A549 (cell line): ENCODE measurements around the gene CIAO2A. TPM values are rescaled to one million over a fixed set of nuclear protein-coding genes. Genes with fewer than 3 reads are reported as not detected.

Source experiments
- ATAC-seq, 2 experiments: fragments of 200-7000 bp in 1 of 2; fragments of >200 bp in 1 of 2; cut with Nextera tagmentation in 1 of 2; cut with Tn5 transposase in 1 of 2; 3 replicates each; pipeline versions ENCODE4 v1.8.0 to v1.9.1; 2018 to 2020; ENCODE audit warnings: mild to moderate bottlenecking in 1 of 2, moderate library complexity in 1 of 2
- CTCF ChIA-PET: fragments of 300-600 bp; sonication (Branson Sonifier 250); formaldehyde crosslinking; extraction: SDS; loops from one replicate; lab custom pipeline; 2021; ENCODE audit warnings: antibody characterized with exemption, inconsistent platforms; lab: Yijun Ruan, JAX
- POLR2A ChIA-PET: fragments of 350-600 bp; formaldehyde crosslinking; extraction: SDS; loops from one replicate; lab custom pipeline; 2021; ENCODE audit warnings: antibody characterized with exemption, inconsistent platforms; lab: Yijun Ruan, JAX
- DNase-seq, 2 experiments: peaks; one replicate each; pipeline versions ENCODE4 v3.0.0 to v3.0.0-alpha.2; 2011 to 2016; ENCODE audit warnings: low read depth in 1 of 2, low spot score in 1 of 2
- FAIRE-seq: peaks from 2 replicates; lab custom pipeline; 2011; peaks lifted over from hg19 to GRCh38; lab: Jason Lieb, UNC
- H3K27ac ChIP-seq, 2 experiments: fragments of >200 bp; sonication (Bioruptor Twin); formaldehyde crosslinking; 3 replicates each; pipeline ENCODE4 v1.5.1; 2016 to 2017
- H3K4me1 ChIP-seq: fragments of >200 bp; sonication (Bioruptor Twin); formaldehyde crosslinking; 3 replicates; pipeline ENCODE4 v1.6.1; 2016
- H3K4me2 ChIP-seq: fragments of >200 bp; sonication (Bioruptor Twin); formaldehyde crosslinking; 3 replicates; pipeline ENCODE4 v1.6.1; 2016
- H3K4me3 ChIP-seq: fragments of >200 bp; sonication (Bioruptor Twin); formaldehyde crosslinking; 3 replicates; pipeline ENCODE4 v1.5.1; 2016
- H3K9me3 ChIP-seq: fragments of >200 bp; sonication (Bioruptor Twin); formaldehyde crosslinking; 3 replicates; pipeline ENCODE4 v1.6.1; 2016
- BCL3 ChIP-seq: fragments of >200 bp; sonication (Bioruptor Twin); formaldehyde crosslinking; IDR thresholded peaks from 3 replicates; pipeline ENCODE4 v1.6.1; 2016
- CEBPB ChIP-seq, 2 experiments: fragments of >200 bp in 1 of 2; sonication (Bioruptor Twin) in 1 of 2; formaldehyde crosslinking in 1 of 2; IDR thresholded peaks; 2 replicates each; pipeline ENCODE4 v1.6.1; 2012 to 2016
- EHMT2 ChIP-seq: fragments of 200-600 bp; sonication (generic); IDR thresholded peaks from 2 replicates; pipeline ENCODE4 v1.6.1; 2016; ENCODE audit warnings: antibody characterized with exemption, low read depth, mild to moderate bottlenecking, moderate library complexity
- HOXB13 ChIP-seq: fragments of 250-450 bp; sonication (Bioruptor Pico); IDR thresholded peaks from 2 replicates; pipeline ENCODE4 v1.5.0; 2020; ENCODE audit warnings: low read depth, mild to moderate bottlenecking, moderate library complexity
- MAFK ChIP-seq: fragments of 450-650 bp; IDR thresholded peaks from 2 replicates; pipeline ENCODE4 v1.6.1; 2014; ENCODE audit not compliant: partially characterized antibody
- NPAS2 ChIP-seq: fragments of 250-450 bp; sonication (Bioruptor Pico); IDR thresholded peaks from 2 replicates; pipeline ENCODE4 v1.8.0; 2022; ENCODE audit warnings: mild to moderate bottlenecking, moderate library complexity, borderline replicate concordance
- PHF8 ChIP-seq: fragments of 200-600 bp; sonication (generic); IDR thresholded peaks from 2 replicates; pipeline ENCODE4 v1.6.1; 2016; ENCODE audit warnings: low read depth, mild to moderate bottlenecking, antibody characterized with exemption, moderate library complexity, borderline replicate concordance
- POLR2A ChIP-seq: IDR thresholded peaks from 2 replicates; pipeline ENCODE4 v1.6.1; 2012; ENCODE audit warnings: mild to moderate bottlenecking, low read length
- RCOR1 ChIP-seq: fragments of 150-350 bp; IDR thresholded peaks from 2 replicates; pipeline ENCODE4 v1.6.1; 2014; ENCODE audit warnings: antibody characterized with exemption, low read length, low read depth
- TFCP2L1 ChIP-seq: fragments of 250-450 bp; sonication (Bioruptor Pico); IDR thresholded peaks from 2 replicates; pipeline ENCODE4 v1.5.0; 2021; ENCODE audit warnings: mild to moderate bottlenecking
- USF2 ChIP-seq: fragments of 450-650 bp; IDR thresholded peaks from 2 replicates; pipeline ENCODE4 v1.6.1; 2014; ENCODE audit warnings: antibody characterized with exemption
- ZNF302 ChIP-seq: fragments of 250-450 bp; sonication (Bioruptor Pico); IDR thresholded peaks from 2 replicates; pipeline ENCODE4 v1.9.0; 2021; ENCODE audit warnings: inconsistent platforms, mild to moderate bottlenecking, moderate library complexity
- ZSCAN20 ChIP-seq: fragments of 250-450 bp; sonication (Bioruptor Pico); IDR thresholded peaks from 2 replicates; pipeline ENCODE4 v1.8.0; 2022; ENCODE audit warnings: mild to moderate bottlenecking, moderate library complexity
- WGBS: methylation state at CpG from one replicate; pipeline ENCODE4 v1.1.6; 2017; ENCODE audit errors: missing lambda C conversion rate; 5-methylcytosine and 5-hydroxymethylcytosine counted together
- polyA plus RNA-seq, 4 experiments: library from polyadenylated mRNA; depleted of rRNA in 3 of 4; stranded (reverse); fragments of >200 nt; fragmentation: RNase III in 1 of 4; extraction: RNeasy Plus Mini Kit Qiagen cat#74134 plus additional on column Dnase treatment in 1 of 4; gene quantifications; 2 replicates in 3 of 4; 3 replicates in 1 of 4; pipeline ENCODE4 v1.2.3, GENCODE V29; 2011 to 2017
- TF ChIP-seq, protein P1 (sequence below): fragments of 150-350 bp; IDR thresholded peaks from 2 replicates; pipeline ENCODE4 v1.6.1; 2014; ENCODE audit warnings: low read depth, mild to moderate bottlenecking, low read length

CIAO2A gene
- polyA plus RNA-seq, 2 of the 4 experiments (the other 2 are of a cell fraction), result 156 to 231 TPM

- TF ChIP-seq NPAS2 (CRISPR knock-in tag) (no peak), CEBPB (IDR thresholded peaks at IDR 0.05) (peak in 1 of 2 experiments; percentile 32; a peak in 1 of 4 replicates)
- FAIRE-seq, result no peak
- no peak for ATAC-seq
- H3K9me3 ChIP-seq, result no peaks in the 10 kb centered on the region
- ChIA-PET POLR2A (no interaction called here), CTCF (interaction anchor here (0.6 to 3.9 kb wide), 3 partner anchors 19 to 377 kb away, joined by 3 to 21 read pairs (median 3); no protein-coding TSS in a partner anchor)
- H3K27ac ChIP-seq, result no peak overlapping the region
- H3K4me3 ChIP-seq, result no peak overlapping the region
- 95% methylated on average over 1 of the region's 1 CpG for WGBS
- H3K4me2 ChIP-seq, result no peak overlapping the region
- H3K4me1 ChIP-seq, result peaks cover 4% of the 10 kb centered on the region; the same call in 1 of the 3 replicates
- DNase-seq, result no peak
Observed at GRCh38 chr15:64112904-64113303, 19.3 kb upstream of the CIAO2A start.

DNA sequence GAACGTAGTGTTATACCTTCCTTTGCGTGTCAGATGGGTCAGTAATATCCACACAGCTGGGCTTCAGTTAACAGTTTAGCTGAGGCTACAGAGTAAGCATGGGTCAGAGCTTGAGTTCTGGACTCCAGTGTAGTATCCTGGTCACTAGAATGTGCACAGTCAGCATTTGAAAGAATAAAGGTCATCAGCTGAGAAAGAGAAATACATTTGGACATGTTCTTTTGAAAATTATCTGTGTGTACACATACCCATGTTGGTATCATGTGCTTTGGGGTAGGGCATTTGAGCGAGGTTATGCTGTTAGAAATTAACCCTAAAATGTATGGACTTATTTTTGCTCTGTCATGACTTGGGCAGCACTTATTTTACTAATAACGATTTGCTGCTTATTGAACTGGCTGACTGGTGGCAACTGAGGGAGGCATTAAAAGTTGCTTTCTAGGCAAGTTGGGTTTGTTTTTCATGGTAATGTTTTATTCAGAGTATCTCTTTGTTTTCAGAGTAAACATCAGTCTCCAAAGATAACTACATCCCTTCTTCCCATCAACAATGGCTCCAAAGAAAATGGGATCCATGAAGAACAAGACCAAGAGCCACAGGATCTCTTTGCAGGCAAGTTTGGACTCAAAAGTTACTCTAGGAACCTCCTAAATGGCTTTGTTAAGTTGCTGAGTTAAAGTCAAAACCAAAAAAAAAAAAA lies 18.6 kb upstream of the CIAO2A start:
- no peak for FAIRE-seq
- no peak overlapping the region for H3K27ac ChIP-seq
- TF ChIP-seq MAFK (peak; percentile 99), ZNF302 (CRISPR knock-in tag) (no peak)
- TF ChIP-seq, protein P1, sequence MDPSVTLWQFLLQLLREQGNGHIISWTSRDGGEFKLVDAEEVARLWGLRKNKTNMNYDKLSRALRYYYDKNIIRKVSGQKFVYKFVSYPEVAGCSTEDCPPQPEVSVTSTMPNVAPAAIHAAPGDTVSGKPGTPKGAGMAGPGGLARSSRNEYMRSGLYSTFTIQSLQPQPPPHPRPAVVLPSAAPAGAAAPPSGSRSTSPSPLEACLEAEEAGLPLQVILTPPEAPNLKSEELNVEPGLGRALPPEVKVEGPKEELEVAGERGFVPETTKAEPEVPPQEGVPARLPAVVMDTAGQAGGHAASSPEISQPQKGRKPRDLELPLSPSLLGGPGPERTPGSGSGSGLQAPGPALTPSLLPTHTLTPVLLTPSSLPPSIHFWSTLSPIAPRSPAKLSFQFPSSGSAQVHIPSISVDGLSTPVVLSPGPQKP, result no peak
- TF ChIP-seq, all 56 proteins: peak for 1
- Histone ChIP-seq H3K4me1 (peaks cover 4% of the 10 kb centered on the region; the same call in 1 of the 3 replicates), H3K4me2 (no peak overlapping the region), H3K9me3 (no peaks in the 10 kb centered on the region), H3K4me3 (no peak overlapping the region)
- ChIA-PET POLR2A (no interaction called here), CTCF (interaction anchor here (0.6 to 3.9 kb wide), 4 partner anchors 13 to 42 kb away, joined by 3 to 21 read pairs (median 18); no protein-coding TSS in a partner anchor)
- 77% methylated on average over 4 of the region's 4 CpGs for WGBS
- DNase-seq (no peak), ATAC-seq (peak; percentile 36 to 39; a peak in 1 of 6 replicates)

DNA sequence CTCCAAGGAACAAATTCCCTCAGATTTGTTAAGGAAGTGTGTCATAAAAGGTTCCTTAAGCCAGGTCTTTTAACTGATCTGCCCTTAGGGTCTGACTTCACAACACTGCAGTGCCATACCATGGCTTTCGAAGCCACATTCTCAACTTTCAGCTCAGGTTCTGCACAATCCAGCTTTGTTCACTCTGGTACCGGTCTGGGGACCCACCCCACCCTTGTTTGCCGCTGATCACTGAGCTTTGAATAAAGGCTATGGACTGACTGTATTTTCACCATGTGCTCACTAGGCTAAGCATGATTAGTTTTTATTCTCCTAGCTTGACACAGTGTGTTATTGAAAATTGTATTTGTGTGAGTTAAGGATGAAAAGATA lies 18.0 kb upstream of the CIAO2A start:
- CTCF ChIA-PET, result interaction anchor here (2.9 to 3.9 kb wide), 3 partner anchors 13 to 42 kb away, joined by 14 to 21 read pairs (median 21); no protein-coding TSS in a partner anchor
- Histone ChIP-seq H3K4me2 (no peak overlapping the region), H3K27ac (no peak overlapping the region), H3K9me3 (no peaks in the 10 kb centered on the region), H3K4me1 (peaks cover 4% of the 10 kb centered on the region; the same call in 1 of the 3 replicates), H3K4me3 (no peak overlapping the region)
- POLR2A ChIA-PET, result interaction anchor here (0.5 kb wide), 1 partner anchor 466 kb away, joined by 5 read pairs; no protein-coding TSS in a partner anchor
- TF ChIP-seq PHF8 (no peak), HOXB13 (CRISPR knock-in tag) (no peak), ZSCAN20 (CRISPR knock-in tag) (no peak), RCOR1 (no peak), TFCP2L1 (CRISPR knock-in tag) (no peak), POLR2A (no peak), EHMT2 (no peak), BCL3 (no peak), USF2 (no peak)
- DNase-seq (no peak), FAIRE-seq (no peak), ATAC-seq (no peak)
- WGBS, result 100% methylated on average over 3 of the region's 3 CpGs
